Activated T-helper 1 cell treated with Interleukin-2 at 50 U/mL for 16 hours (primary cell): ENCODE results near the gene CYB5RL.
"Not testable (repeated sequence)": the region's sequence is repeated elsewhere in the genome, so short reads cannot be mapped to it uniquely, and the experiment has no call there.

Experiments used
- DNase-seq: peaks from one replicate; pipeline ENCODE4 v3.0.0-alpha.2; 2020; ENCODE audit warnings: low read depth

Gene CYB5RL

DNA sequence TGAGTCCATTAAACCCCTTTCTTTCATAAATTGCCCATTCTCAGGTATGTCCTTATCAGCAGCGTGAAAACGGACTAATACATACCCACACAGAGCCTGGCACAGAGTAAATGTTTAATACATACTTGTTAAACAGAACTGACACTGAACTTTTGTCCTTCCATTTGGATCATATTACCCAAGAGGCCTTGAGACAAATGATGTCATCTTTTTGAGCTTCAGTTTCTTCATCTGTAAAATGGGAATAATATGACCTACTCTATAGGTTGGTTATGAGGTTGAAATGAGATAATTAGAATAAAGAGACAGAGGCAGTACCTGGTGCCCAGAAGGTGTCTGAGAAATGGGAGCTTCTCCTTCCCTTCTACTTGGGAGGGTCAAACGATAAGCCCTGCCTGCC is 13.8 kb downstream of the CYB5RL start:
- DNase-seq = no peak

DNA sequence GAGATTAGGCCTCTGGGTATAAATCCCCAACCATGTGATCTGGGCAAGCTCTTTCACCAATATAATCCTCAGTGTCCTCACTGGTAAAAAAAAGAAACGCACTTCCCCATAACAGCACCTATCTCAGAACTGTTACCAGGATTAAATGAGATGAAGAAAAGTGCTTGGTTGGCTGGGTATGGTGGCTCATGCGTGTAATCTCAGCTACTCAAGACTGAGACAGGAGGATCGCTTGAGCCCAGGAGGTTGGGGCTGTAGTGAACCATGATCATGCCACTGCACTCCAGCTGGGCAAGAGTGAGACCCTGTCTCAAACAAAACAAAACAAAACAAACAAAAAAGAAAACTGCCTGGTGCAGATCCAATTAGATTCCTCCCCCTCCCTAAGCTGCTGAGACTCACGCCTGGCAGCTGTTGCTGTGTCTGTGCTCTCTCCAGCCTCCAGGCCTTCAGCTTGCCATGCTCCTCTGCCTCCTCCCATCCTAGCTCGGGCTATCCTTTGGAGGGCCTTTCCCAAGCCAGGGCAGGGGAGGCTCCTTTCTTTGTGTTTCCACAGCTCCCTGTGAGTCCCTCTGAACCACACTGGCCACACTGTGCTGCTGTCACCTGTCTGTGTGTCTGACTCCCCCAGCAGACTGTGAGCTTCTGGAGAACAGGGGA is 19.0 kb downstream of the CYB5RL start:
- DNase-seq = no peak

DNA sequence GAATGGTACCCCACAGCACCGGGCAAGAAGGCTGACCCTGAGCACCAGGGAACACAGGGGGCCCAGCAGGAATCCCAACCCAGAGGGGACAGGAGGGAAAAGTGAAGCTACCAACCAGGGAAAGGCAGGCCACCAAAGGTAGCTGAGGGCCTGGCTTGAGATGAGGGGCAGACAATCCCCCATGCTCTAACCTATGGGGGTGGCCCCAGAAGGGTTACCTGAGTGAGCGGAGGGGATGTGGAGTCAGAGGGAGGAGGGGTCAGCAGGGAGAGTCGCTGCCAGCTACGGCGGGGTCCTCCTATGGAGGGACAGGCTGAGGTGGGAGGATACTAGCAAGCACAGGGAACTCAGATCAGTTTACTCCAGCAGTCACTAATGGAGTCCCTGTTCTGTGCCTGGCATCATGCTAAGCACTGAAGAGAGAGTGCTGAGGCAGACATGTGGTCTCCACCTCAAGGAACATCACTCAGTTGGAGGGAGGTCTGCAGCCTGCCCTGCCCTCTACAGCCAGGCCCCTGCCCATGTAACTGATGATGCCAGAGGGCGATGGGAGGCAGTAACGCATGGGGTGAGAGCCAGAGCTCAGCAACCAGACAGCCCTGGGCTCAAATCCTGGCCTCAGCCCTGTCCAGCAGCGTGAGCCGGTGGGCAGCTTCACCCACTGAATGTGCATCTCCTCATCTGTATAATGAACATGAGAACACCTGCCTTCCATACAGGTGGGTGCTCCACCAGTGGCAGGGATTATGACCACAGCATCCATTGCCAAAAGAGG is 21.3 kb downstream of the CYB5RL start:
- no peak for DNase-seq

DNA sequence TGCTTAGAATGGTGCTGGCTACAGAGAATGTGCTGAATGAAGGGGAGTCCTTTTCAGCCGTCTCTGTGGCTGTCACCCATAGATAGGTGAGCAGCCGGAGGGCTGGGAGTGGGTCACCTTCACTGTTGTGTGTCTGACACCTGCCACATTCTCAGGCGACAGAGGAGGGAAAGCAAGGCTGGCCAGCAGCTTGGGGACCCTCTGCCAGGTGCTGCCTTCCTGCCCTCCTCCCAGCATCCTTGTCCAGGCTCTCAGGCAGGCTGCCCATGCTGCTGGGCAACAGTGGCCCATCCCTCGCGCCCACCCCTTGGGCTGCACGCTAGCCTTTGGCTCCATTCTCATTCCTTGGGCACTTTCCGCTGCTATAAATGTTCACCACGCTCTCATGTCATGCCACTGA is 22.1 kb downstream of the CYB5RL start:
- no peak for DNase-seq

DNA sequence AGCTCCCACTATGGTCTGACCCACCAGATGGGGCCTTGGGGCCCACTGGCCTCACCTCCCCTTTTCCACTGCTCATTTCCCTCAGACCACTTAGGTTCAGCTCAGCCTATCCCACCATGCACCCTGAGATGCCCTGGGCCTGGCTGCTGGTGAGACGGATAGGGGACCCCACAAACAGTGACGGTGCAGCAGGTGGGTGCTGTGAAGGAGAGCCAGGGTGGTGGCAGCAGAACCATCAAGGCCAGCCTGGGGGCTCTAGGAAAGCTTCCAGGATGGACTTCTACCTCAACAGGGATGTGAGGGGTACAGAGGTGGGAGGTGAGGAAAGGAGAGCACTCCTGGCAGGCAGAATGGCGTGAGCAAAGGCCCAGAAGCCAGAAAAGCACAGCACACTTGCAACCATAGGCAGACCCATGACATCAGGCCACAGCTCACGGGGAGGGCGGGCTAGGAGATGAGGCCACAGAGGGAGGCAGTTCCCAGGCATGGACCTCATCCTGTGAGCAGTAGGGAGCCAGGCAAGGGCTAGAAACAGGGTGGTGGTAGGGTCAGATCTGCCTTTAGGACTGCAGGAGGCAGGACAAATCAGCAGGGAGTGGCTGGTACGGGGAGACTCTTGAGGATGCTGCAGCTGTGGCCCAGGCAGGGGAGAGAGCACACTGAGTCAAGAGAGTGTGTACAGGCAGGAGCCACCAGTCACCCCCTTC is 23.1 kb downstream of the CYB5RL start:
- no peak for DNase-seq

DNA sequence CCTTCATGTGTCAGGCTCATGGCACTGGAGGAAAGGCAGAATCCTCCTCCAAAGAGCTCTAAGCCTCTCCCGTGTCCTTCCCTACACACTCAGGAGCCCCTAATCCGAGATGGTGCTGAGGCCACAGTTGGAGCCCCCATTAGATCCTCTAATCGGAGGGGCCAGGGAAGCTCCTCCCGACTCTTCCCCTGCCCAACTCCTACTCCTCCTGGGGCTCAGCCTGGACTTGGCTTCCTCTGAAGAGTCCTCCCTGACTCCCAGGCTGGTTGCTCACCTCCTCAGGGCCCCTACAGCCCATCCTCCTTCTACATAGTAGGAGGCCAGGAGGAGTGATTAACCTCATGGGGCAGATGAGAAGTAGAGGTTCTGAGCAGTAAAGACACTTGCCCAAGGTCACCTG is 25.7 kb downstream of the CYB5RL start:
- no peak for DNase-seq

DNA sequence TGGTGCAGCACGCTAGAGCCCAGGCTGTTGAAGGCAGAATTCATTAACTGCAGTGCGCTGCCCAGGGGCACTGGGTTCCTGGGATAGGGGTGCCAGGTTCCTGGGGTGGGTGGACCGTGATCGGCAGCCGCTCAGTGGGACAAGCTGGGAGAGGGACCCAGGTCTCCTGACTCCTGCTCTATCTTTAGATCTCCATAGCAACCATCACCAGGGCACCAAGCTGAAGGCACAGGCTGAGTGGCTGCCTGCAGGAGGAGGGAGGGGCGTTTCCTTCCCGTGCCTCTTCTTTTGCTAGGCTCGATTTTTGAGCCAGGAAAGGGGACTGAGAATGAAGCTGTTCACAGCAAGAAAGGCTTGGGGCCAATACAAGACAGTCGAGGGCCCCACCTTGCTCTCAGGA is 26.1 kb downstream of the CYB5RL start:
- no peak for DNase-seq

DNA sequence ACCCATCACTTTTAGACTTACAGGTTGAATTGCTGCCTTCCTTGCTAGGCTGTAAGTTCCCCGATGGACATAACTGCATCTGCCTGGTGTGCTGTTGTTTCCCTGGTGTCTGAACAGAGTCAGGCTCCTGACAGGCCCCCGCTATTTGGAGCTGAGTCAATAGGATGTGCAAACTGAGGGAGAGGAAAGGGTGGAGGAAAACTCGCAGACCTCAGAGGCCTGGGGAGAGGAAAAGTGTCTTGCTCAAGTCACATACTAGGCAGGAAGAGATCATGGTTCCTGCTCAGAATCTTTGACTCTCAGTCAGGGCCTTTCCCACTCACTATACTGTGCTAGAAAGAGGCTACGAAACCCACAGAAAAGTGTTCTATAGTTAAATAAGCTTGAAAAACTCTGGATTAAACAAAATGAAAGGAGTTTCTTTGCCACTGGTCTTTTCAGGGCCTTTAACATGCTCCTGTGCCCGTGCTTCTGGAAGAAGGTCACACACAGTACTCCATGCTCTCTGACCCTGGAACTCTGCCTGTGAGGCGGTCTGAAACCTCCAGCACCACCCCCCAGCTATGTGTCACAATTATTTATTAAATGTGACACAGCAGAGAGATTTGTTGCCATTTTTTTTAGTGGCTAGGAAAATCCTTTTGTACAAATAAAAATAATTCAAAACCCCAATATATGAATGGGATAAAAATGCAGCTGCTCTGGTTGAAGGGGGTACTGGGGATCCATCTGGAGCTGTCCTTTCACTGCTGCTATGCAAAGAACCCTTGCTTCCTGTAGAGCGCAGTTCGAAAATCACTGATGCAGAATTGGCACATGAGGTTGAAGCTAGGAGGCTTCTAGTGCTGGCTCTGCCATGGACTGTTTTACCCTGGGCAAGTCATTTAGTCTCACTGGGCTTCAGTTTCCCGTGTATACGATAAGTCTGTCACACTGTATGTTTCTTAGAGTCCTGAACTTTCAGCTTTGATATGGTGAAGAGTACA is 26.9 kb downstream of the CYB5RL start:
- no peak for DNase-seq

DNA sequence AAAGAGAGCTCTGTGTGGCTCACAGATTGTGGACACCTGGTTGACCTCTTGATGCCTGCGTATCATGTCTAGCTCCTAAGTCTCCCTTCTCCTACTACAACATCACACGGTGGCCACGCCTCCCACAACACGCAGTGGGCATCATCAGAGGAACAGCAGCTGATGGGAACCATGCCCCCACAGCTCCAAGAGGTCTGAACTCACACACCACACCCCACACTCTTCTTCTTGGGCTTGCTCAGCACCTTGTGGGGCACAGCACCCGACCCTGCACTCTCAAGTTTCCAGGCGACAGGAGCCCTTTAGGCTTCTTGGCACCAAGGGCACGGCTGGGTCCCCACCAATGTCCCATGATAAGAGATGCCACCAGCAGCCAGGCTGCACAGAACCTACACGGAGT is 28.2 kb downstream of the CYB5RL start:
- DNase-seq = no peak

DNA sequence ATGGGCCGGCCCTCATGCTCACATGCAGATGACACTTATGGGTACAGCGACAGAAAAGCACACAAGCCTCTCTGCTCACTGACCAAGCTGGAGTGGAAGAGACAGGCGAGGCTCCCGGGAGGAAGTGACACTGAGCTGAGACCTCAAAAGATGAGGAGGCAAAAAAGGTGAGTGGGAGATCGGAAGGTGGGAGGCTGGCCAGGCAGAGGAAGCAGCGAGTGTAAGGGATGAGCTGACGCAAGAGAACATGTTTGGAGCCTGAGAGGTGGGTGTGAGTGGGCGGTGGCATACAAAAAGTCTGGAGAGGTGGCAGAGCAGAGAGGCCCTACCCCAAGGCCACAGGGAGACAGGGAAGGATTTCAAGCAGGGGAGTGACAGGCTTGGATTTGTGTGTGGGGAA is 28.8 kb downstream of the CYB5RL start:
- DNase-seq = no peak

DNA sequence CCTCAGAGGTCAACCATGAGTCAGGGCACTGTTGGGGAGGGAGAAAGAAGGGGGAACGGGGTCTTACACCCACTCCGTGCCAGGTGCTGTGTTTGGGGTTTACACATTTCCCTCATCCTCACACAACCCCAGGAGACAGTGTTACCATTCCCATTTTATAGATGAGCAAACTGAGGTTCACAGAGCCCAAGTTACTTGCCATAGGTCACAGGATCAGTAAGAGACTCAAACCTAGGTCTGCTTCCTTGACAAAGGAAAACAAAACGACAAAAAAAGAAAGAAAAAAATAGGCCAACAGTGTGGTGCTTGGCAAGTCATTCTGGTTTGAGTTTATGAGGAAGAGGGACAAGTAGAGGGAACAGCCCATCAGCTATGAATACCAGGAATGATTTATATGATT is 30.8 kb downstream of the CYB5RL start:
- no peak for DNase-seq

DNA sequence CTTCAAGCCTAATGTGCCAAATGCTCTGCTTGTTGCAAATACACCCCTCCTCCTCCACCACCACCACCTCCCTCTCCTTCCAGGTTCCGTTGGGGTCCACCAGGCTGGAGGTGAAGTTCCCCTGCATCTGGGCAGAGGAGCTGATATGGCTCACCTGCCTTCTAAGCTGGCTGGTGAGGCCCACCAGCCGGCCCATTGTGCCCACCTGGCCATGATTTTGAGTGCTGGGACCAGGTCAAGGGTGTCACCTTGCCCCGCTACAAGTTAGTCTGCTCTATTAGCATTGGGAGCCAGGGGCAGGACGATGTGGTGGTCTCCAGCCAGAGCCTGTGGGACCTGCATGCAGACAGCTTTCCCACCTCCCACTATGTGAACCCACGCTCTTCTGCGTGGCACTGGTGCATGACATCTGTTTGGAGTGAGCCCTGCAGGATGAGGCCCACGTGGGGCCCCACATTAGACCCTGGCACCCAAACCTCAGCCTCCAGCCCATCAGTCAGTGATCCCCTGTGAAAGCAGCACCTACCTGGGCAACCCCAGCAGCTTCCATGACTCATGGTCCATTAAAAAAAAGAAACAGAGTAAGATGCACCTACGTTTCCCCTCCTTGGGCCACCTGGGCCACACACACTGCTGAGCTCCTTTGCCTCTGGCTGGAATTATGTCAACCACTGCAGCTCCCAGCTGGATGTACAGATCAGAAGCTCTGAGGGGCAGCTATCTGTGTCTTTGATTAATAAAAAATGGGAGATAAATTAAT is 31.4 kb downstream of the CYB5RL start:
- DNase-seq = no peak

DNA sequence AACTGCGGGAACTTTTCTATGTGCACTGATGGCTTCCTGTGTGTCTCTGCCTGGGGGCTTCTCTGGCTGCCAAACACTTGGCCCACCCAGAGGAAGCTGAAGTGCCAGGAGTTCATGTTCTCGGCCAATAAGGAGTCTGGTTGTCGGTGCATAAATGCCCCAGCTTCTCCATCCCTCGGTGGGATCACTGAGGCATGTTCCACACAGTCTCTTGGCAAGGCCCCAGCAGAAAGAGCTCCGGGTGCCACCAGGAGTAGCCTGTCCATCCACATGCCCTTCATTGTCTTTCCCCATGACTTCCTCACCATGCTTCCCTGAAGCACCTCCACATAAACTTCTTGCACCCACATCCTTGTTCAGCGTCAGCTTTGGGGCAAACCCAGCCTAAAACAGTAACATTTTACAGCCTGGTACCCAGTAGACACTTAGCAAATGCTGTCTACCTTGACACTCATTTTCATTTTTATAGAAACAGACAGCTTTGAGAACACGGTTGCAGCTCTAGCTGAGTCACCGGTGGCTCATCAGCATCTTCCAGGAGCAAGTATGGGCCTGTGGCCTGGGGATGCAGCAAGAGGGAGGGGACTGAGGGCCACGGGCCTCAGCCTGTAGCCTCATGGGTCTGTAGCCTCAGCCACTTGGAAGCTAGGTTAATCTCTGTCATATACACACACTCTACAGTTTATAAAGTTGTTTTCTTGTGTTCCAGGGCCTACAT is 32.2 kb downstream of the CYB5RL start:
- no peak for DNase-seq

DNA sequence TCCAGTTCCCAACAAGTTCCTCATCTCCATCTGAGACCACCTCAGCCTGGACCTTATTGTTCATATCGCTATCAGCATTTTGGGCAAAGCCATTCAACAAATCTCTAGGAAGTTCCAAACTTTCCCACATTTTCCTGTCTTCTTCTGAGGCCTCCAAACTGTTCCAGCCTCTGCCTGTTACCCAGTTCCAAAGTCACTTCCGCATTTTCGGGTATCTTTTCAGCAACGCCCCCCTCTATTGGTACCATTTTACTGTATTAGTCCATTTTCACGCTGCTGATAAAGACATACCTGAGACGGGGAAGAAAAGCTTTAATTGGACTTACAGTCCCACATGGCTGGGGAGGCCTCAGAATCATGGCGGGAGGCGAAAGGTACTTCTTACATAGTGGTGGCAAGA is 33.5 kb downstream of the CYB5RL start:
- DNase-seq = not testable (repeated sequence)

DNA sequence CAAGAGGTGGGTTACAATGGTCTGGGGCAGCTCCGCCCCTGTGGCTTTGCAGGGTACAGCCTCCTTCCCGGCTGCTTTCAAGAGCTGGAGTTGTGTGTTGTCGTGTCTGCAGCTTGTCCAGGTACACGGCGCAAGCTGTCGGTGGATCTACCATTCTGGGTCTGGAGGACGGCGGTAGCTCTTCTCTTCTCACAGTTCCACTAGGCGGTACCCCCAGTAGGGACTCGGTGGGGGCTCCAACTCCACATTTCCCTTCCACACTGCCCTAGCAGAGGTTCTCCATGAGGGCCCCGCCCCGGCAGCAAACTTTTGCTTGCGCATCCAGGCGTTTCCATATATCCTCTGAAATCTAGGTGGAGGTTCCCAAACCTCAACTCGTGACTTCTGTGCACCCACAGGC is 34.7 kb downstream of the CYB5RL start:
- DNase-seq = no peak

DNA sequence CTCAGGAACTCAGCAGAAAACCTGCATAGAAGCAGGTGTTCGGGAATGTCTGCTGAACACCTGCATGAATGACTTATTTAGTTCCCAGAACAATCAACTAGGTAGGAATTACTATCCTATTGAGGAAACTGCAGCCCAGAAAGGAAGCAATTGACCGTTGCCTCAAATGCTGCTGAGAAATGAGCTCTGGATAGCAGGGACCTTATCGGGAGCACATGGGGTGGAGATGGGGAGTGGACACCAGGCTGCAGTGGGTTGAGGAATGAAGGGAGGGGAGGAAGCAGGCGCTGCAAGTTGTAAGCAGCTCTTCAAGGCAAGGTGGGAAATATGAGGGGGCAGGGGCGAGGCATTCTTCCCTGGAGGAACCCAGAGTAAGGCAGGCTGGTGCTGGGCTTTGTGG is 36.3 kb downstream of the CYB5RL start:
- no peak for DNase-seq

DNA sequence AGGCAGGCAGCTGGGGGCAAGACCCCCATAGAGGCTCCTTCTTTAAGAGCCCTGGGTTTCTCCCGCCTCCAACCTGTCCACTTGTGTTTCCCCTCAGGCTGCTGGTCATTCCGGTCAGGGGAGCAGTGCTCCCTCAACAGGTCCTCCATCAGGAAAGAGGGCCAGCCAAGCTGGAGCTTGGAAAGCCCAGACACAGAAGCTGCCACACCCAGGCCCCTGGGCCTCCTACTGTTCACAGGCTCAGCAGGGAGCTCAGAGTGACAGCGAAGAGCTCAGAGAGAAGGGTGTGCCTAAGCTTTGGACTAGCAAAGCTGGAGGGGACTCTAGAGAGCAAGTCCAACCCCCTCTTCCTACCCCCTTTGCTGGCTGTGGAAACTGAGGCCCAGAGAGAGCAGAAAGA is 36.8 kb downstream of the CYB5RL start:
- DNase-seq = no peak

DNA sequence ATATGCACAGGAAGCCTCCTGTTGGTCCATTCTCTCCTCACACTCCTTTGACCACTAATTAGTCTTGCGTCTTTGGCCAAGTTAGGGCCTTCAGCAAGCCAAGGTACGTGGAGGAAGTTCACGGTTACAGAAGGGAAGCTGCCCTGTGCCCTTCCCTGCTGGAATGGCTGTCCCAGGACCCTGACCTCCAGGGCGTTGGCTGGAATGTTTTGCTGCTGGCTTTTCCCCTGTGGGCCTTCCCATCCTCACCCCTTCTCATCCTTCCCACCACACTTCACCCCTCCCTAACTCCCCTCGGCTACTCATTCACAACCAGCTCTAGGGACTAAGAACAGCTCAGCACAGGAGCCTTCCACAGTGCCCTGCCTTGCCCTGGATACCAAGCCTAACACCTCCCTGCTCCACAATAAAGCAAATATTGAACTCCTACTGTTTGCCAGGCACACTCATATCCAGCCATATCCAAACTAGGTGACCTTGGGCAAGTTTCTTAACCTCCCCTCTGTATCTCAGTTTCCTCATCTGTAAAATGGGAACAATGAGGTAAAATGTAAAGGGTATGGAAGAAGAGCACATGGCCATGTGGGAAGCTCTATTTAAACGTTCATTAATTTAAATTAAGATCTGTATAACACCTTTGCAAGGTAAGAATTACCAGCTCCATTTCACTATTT is 38.2 kb downstream of the CYB5RL start:
- no peak for DNase-seq

DNA sequence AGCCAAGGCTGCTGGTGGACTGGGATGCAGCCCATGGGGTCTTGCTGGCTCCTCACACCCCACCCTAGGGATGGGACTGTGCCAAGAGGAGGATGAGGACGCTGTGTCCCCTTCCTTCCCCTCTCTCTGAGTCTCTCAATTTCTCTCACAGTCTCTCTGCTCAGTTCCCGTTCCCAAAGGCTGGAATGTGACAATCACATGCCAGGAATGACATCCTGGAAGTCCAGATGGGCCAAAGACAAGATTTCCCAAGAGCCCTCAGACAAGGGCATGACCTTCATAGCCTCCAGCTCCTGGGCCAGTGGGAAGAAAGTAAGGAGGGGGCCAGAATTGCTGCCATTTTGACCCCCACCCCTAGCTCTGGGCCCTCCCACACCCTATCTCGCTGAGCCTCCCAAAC is 39.5 kb downstream of the CYB5RL start:
- DNase-seq = no peak

DNA sequence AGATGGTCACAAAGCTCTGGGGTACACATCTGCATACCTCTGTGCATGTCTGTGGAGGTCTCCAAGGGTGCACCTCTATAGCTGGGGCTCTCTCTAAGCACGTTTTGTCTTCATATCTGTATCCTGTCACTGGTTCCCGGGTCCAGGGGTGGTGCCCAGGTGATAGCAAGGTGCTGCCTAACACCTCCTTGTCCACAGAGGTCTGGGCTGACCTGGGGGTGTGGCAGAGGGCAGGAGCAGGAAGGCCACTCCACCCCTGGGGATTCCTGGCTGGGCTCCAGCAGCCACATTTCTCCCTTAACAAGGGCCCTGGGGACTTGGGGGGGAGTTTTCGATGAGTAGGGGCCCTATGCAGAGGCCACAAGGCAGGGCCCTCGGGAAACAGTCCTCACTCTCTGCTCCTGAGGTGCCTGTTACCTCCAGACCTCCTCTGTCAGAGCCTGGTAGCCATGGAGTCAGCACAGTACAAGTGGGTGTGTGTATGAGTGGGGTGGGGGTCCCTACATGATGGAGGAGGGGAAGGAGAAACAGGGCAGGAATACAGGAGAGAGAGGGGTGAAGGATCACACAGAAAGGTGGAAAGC is 40.0 kb downstream of the CYB5RL start:
- DNase-seq = no peak
